ENCODE results near the gene RNF123. TPM values are rescaled to one million over a fixed set of nuclear protein-coding genes. Genes with fewer than 3 reads are reported as not detected.

The RNF123 gene
- total RNA-seq, 1 experiment from 2014 or later, result 40.6 TPM

DNA sequence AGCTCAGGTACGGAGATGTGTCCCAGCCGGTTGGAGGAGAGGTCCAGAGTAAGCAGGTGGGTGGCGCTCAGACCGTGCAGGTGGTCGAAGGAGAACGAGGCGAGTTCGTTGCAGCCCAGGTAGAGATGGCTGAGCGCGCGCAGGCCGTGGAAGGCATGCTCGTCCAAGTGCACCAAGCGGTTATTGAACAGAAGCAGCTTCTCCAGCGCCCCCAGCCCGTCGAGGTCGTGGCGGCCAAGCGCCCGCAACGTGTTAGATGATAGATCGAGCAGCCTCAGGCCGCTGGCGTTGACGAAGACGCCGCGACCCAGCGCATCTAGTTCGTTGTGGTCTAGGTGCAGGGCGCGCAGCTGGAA, 29.5 kb downstream of the RNF123 start:
- H3K23me2 ChIP-seq (ENCODE audit: insufficient read length, low read depth, low read length, poor library complexity, severe bottlenecking), result peaks cover 18% of the 10 kb centered on the region
- peak overlapping the region; percentile 23 for H3K9ac ChIP-seq (ENCODE audit: extremely low read depth, insufficient read length, low read length)
- H2BK12ac ChIP-seq (ENCODE audit: insufficient read length, low read depth, low read length), result no peak overlapping the region
- peak overlapping the region; percentile 44 for H3K4me2 ChIP-seq (ENCODE audit: insufficient read depth, insufficient read length, low read length)
- H4K8ac ChIP-seq (replicated peaks; ENCODE audit: insufficient read length, low read depth, low read length), result no peak overlapping the region
- H3K23ac ChIP-seq (ENCODE audit: insufficient read length, low read depth, low read length), result no peak overlapping the region
- H3K79me2 ChIP-seq (ENCODE audit: insufficient read depth, low read length), result no peaks in the 10 kb centered on the region
- H3K56ac ChIP-seq (ENCODE audit: insufficient read length, low read depth, low read length), result no peak overlapping the region
- H3K27ac ChIP-seq (ENCODE audit: insufficient read length, low read depth, low read length), result no peak overlapping the region
- DNase-seq, result no peak
- no peaks in the 10 kb centered on the region for H3K9me3 ChIP-seq (ENCODE audit: control insufficient read depth, low read depth, low read length)
- Mint-ChIP-seq H3K4me1 (peaks cover 15% of the 10 kb centered on the region in 2 experiments), H3K9me3 (no peaks in the 10 kb centered on the region), H3K27ac (peak overlapping the region; percentile 3 to 95 (median 14); a peak in 3 of 7 replicates), H3K36me3 (ENCODE audit: insufficient read depth in 1 of 3, low read depth in 3 of 3) (peaks cover 0 to 38% (median 34%) of the 10 kb centered on the region in 3 experiments; a peak in 6 of 7 replicates), H3K4me3 (peak overlapping the region; percentile 79 to 87), H3K27me3 (ENCODE audit: low read depth) (peaks cover 4% of the 10 kb centered on the region)
- no peak overlapping the region for H2BK20ac ChIP-seq (ENCODE audit: low read depth, low read length, poor library complexity, severe bottlenecking)
- H3K18ac ChIP-seq (ENCODE audit: insufficient read length, low read depth, low read length), result no peak overlapping the region
- no peak overlapping the region for H3K4ac ChIP-seq (ENCODE audit: low read depth, low read length)
- no peaks in the 10 kb centered on the region for H3K27me3 ChIP-seq (ENCODE audit: insufficient read depth, low read length)
- no peaks in the 10 kb centered on the region for H3K4me1 ChIP-seq (ENCODE audit: insufficient read depth, low read length)
- no peak overlapping the region for H2AFZ ChIP-seq (ENCODE audit: low read length)
- H2BK15ac ChIP-seq (ENCODE audit: low read depth, low read length), result no peak overlapping the region
- no peak overlapping the region for H4K5ac ChIP-seq (ENCODE audit: insufficient read length, low read depth, low read length)
- H4K91ac ChIP-seq (ENCODE audit: insufficient read length, low read depth, low read length), result no peak overlapping the region
- H2BK120ac ChIP-seq (ENCODE audit: low read depth, low read length, poor library complexity, severe bottlenecking), result no peak overlapping the region
- TF ChIP-seq CTCF (conservative IDR thresholded peaks at IDR 0.05), result no peak
- H2BK5ac ChIP-seq (ENCODE audit: insufficient read length, low read length), result no peak overlapping the region
- no peak overlapping the region for H2AK5ac ChIP-seq (ENCODE audit: insufficient read length, low read length)
- H4K20me1 ChIP-seq (ENCODE audit: control insufficient read depth, insufficient read depth, insufficient read length), result no peaks in the 10 kb centered on the region
- peaks cover 2% of the 10 kb centered on the region for H3K79me1 ChIP-seq (ENCODE audit: insufficient read depth, low read depth, low read length, poor library complexity, severe bottlenecking)
- no CpG with 5 or more reads among the region's 33 CpGs for WGBS (ENCODE audit: extremely low coverage, insufficient read length, low lambda C conversion rate)
- peak overlapping the region; percentile 47 for H3K14ac ChIP-seq (ENCODE audit: insufficient read depth, low read length)
- no peak overlapping the region for H3T11ph ChIP-seq (ENCODE audit: low read length)

Measured in H9 (cell line).